IMR-90 (cell line): ENCODE results near the gene RIPOR2. TPM values are rescaled to one million over a fixed set of nuclear protein-coding genes. Genes with fewer than 3 reads are reported as not detected.

Source experiments
- ATAC-seq: fragments of 200-7000 bp; cut with Tn5 transposase; 2 replicates; pipeline ENCODE4 v1.9.1; 2020; ENCODE audit warnings: low read depth, mild to moderate bottlenecking, moderate library complexity
- BruUV-seq: library from RNA; stranded (reverse); fragments of 400-500 nt; replicated peaks from 2 replicates; lab custom pipeline; 2021; lab: Mats Ljungman, UMichigan
- CTCF ChIA-PET: fragments of 300-600 bp; formaldehyde crosslinking; extraction: SDS; loops from one replicate; lab custom pipeline; 2021; ENCODE audit warnings: antibody characterized with exemption; lab: Yijun Ruan, JAX
- POLR2A ChIA-PET: fragments of 300-600 bp; sonication (Branson Sonifier 250); formaldehyde crosslinking; loops from one replicate; lab custom pipeline; 2022; ENCODE audit warnings: antibody characterized with exemption; ENCODE audit not compliant: unreplicated experiment; lab: Charles Lee
- DNase-seq: peaks from one replicate; pipeline ENCODE4 v3.0.0; 2013
- H2AFZ ChIP-seq: replicated peaks from 2 replicates; pipeline ENCODE3; 2013; ENCODE audit warnings: low read length, mild to moderate bottlenecking; ENCODE audit not compliant: poor library complexity
- H2AK5ac ChIP-seq: 2 replicates; pipeline ENCODE4 v1.6.1; 2013; ENCODE audit warnings: low read depth, low read length, inconsistent platforms
- H2AK9ac ChIP-seq: replicated peaks from 2 replicates; pipeline ENCODE3; 2013; ENCODE audit warnings: mild to moderate bottlenecking, low read depth, low read length, moderate library complexity; ENCODE audit not compliant: poor library complexity
- H2BK120ac ChIP-seq: 2 replicates; pipeline ENCODE4 v1.6.1; 2013; ENCODE audit warnings: low read depth, low read length, inconsistent platforms
- H2BK15ac ChIP-seq: 3 replicates; pipeline ENCODE4 v1.6.1; 2013; ENCODE audit warnings: low read depth, low read length, inconsistent platforms
- H2BK20ac ChIP-seq: 2 replicates; pipeline ENCODE4 v1.6.1; 2013; ENCODE audit warnings: low read depth, mild to moderate bottlenecking, inconsistent platforms, low read length, moderate library complexity
- H2BK5ac ChIP-seq: 2 replicates; pipeline ENCODE4 v1.6.1; 2013; ENCODE audit warnings: mild to moderate bottlenecking, low read depth, low read length, inconsistent platforms; ENCODE audit not compliant: poor library complexity, severe bottlenecking
- H3K14ac ChIP-seq: replicated peaks from 2 replicates; pipeline ENCODE4 v1.6.1; 2013; ENCODE audit warnings: low read depth, low read length, inconsistent platforms
- H3K18ac ChIP-seq: 2 replicates; pipeline ENCODE4 v1.6.1; 2013; ENCODE audit warnings: low read depth, low read length, control low read depth
- H3K23ac ChIP-seq: 2 replicates; pipeline ENCODE4 v1.6.1; 2013; ENCODE audit warnings: low read depth, low read length, inconsistent platforms
- H3K27ac ChIP-seq: 2 replicates; pipeline ENCODE4 v1.5.1; 2013; ENCODE audit warnings: mild to moderate bottlenecking, control low read depth, low read length; ENCODE audit not compliant: insufficient read depth
- H3K27me3 ChIP-seq: 2 replicates; pipeline ENCODE4 v1.6.1; 2013; ENCODE audit warnings: low read length; ENCODE audit not compliant: control insufficient read depth, insufficient read depth
- H3K36me3 ChIP-seq: 2 replicates; pipeline ENCODE4 v1.6.1; 2013; ENCODE audit warnings: low read length, mixed read lengths; ENCODE audit not compliant: control insufficient read depth, insufficient read depth
- H3K4ac ChIP-seq: 2 replicates; pipeline ENCODE4 v1.6.1; 2013; ENCODE audit warnings: low read depth, low read length, inconsistent platforms
- H3K4me1 ChIP-seq: 2 replicates; pipeline ENCODE4 v1.6.1; 2013; ENCODE audit warnings: low read length, mixed read lengths; ENCODE audit not compliant: control insufficient read depth, insufficient read depth
- H3K4me2 ChIP-seq: 2 replicates; pipeline ENCODE4 v1.6.1; 2013; ENCODE audit warnings: low read depth, mild to moderate bottlenecking, control low read depth, low read length, moderate library complexity
- H3K4me3 ChIP-seq: 2 replicates; pipeline ENCODE4 v1.5.1; 2013; ENCODE audit warnings: low read depth, mild to moderate bottlenecking, control low read depth, low read length, moderate library complexity; ENCODE audit not compliant: insufficient read depth
- H3K56ac ChIP-seq: 2 replicates; pipeline ENCODE4 v1.6.1; 2013; ENCODE audit warnings: low read length, inconsistent platforms; ENCODE audit not compliant: insufficient read depth; ENCODE audit errors: extremely low read depth
- H3K79me1 ChIP-seq, 2 experiments: 2 replicates each; pipeline ENCODE4 v1.6.1; 2013; ENCODE audit warnings: low read length in 2 of 2, inconsistent platforms in 1 of 2, low read depth in 1 of 2
- H3K9ac ChIP-seq: 2 replicates; pipeline ENCODE4 v1.6.1; 2013; ENCODE audit warnings: low read depth, low read length, control low read depth
- H3K9me1 ChIP-seq: 2 replicates; pipeline ENCODE4 v1.6.1; 2013; ENCODE audit warnings: low read length, inconsistent platforms; ENCODE audit not compliant: insufficient read depth
- H3K9me3 ChIP-seq: 2 replicates; pipeline ENCODE4 v1.6.1; 2013; ENCODE audit warnings: low read length; ENCODE audit not compliant: control insufficient read depth, insufficient read depth
- H4K20me1 ChIP-seq: 2 replicates; pipeline ENCODE4 v1.6.1; 2013; ENCODE audit warnings: low read length, inconsistent platforms; ENCODE audit not compliant: insufficient read depth
- H4K5ac ChIP-seq: 2 replicates; pipeline ENCODE4 v1.6.1; 2013; ENCODE audit warnings: mild to moderate bottlenecking, low read depth, low read length, control low read depth
- H4K8ac ChIP-seq, 2 experiments: 2 replicates each; pipeline ENCODE4 v1.6.1; 2013; ENCODE audit warnings: low read depth in 2 of 2, low read length in 2 of 2, control low read depth in 1 of 2, inconsistent platforms in 1 of 2
- H4K91ac ChIP-seq: 2 replicates; pipeline ENCODE4 v1.6.1; 2013; ENCODE audit warnings: low read depth, low read length, inconsistent platforms; ENCODE audit not compliant: insufficient read depth
- BHLHE40 ChIP-seq: fragments of 150-350 bp; IDR thresholded peaks from 2 replicates; pipeline ENCODE4 v1.6.1; 2016; ENCODE audit warnings: mild to moderate bottlenecking, low read depth, low read length
- CEBPB ChIP-seq: IDR thresholded peaks from 2 replicates; pipeline ENCODE4 v1.6.1; 2012; ENCODE audit warnings: low read depth, low read length, improper control_type of control experiment
- ELK1 ChIP-seq: fragments of 150-350 bp; IDR thresholded peaks from 2 replicates; pipeline ENCODE4 v1.6.1; 2016; ENCODE audit warnings: low read depth, mild to moderate bottlenecking, low read length, moderate library complexity, borderline replicate concordance
- FOS ChIP-seq: fragments of 150-350 bp; IDR thresholded peaks from 2 replicates; pipeline ENCODE4 v1.6.1; 2016; ENCODE audit warnings: low read depth, low read length
- MAZ ChIP-seq: IDR thresholded peaks from 2 replicates; pipeline ENCODE4 v1.6.1; 2012; ENCODE audit warnings: low read depth, mild to moderate bottlenecking, low read length, improper control_type of control experiment, moderate library complexity, borderline replicate concordance
- MXI1 ChIP-seq: IDR thresholded peaks from 2 replicates; pipeline ENCODE4 v1.6.1; 2012; ENCODE audit warnings: low read depth, mild to moderate bottlenecking, low read length, moderate library complexity, borderline replicate concordance
- NFE2L2 ChIP-seq: fragments of 150-350 bp; IDR thresholded peaks from 2 replicates; pipeline ENCODE4 v1.6.1; 2016; ENCODE audit warnings: low read depth, mild to moderate bottlenecking, low read length
- RAD21 ChIP-seq: IDR thresholded peaks from 2 replicates; pipeline ENCODE4 v1.6.1; 2012; ENCODE audit warnings: low read length, improper control_type of control experiment
- RFX5 ChIP-seq: IDR thresholded peaks from 2 replicates; pipeline ENCODE4 v1.8.0; 2012; ENCODE audit warnings: low read depth, mild to moderate bottlenecking, low read length, moderate library complexity
- SMC3 ChIP-seq: fragments of 150-350 bp; IDR thresholded peaks from 2 replicates; pipeline ENCODE4 v1.6.1; 2016; ENCODE audit warnings: low read depth, mild to moderate bottlenecking, antibody characterized with exemption, low read length, moderate library complexity
- USF2 ChIP-seq: fragments of 150-350 bp; IDR thresholded peaks from 2 replicates; pipeline ENCODE4 v1.6.1; 2017; ENCODE audit warnings: mild to moderate bottlenecking, antibody characterized with exemption, low read length, low read depth
- WGBS, 2 experiments: methylation state at CpG; one replicate each; pipeline versions ENCODE4 v1.1.5 to v1.1.7; 2013; ENCODE audit warnings: missing lambda C conversion rate in 2 of 2; ENCODE audit not compliant: insufficient read length in 1 of 2; ENCODE audit errors: extremely low coverage in 2 of 2; 5-methylcytosine and 5-hydroxymethylcytosine counted together
- dilution Hi-C: fragments of 300-500 bp; cut with HindIII; formaldehyde crosslinking; loops from one replicate; pipeline ENCODE4 v1.14.3; 2018; ENCODE audit warnings: low sequenced_read_pairs; ENCODE audit not compliant: unreplicated experiment
- in situ Hi-C: fragments of 300-500 bp; cut with MboI; formaldehyde crosslinking; loops from 3 replicates; pipeline ENCODE4 v1.14.3; 2019; ENCODE audit warnings: low sequenced_read_pairs, inconsistent platforms, mixed read lengths
- intact Hi-C: fragments of 100-400 bp; cut with micrococcal nuclease; formaldehyde crosslinking; loops from 2 replicates; pipeline ENCODE4 v1.10.0; 2022
- polyA plus RNA-seq, 3 experiments: library from polyadenylated mRNA; depleted of rRNA; stranded (reverse); fragments of >200 nt; gene quantifications; 2 replicates each; pipeline ENCODE4 v1.2.3, GENCODE V29; 2012; ENCODE audit warnings: low replicate concordance in 1 of 3
- total RNA-seq: library from RNA; depleted of rRNA; stranded (reverse); fragments of >200 nt; gene quantifications from 2 replicates; pipeline ENCODE4 v1.2.3, GENCODE V29; 2012

RIPOR2 gene
- total and polyA plus RNA-seq, 2 of the 4 experiments (the other 2 are of a cell fraction) = 1.1 to 1.2 TPM

GRCh38 chr6:24974182-24975171, 38.7 kb upstream of the RIPOR2 start:
- H2BK5ac ChIP-seq = no peak overlapping the region
- H3K79me1 ChIP-seq = no peaks in the 10 kb centered on the region
- WGBS, 2 experiments = 100% methylated on average over 1 of the region's 7 CpGs; no CpG with 5 or more reads in 1 of the 2 experiments
- H3K14ac ChIP-seq = no peak overlapping the region
- no peak overlapping the region for H3K27ac ChIP-seq
- no peaks in the 10 kb centered on the region for H3K36me3 ChIP-seq
- no TSS peak for BruUV-seq
- H3K4me3 ChIP-seq = no peak overlapping the region
- ATAC-seq = no peak
- POLR2A ChIA-PET = no interaction called here
- no peak for DNase-seq
- no peaks in the 10 kb centered on the region for H3K27me3 ChIP-seq
- no peak overlapping the region for H4K91ac ChIP-seq
- no peak overlapping the region for H3K9ac ChIP-seq
- H3K9me3 ChIP-seq = no peaks in the 10 kb centered on the region
- H4K20me1 ChIP-seq = no peaks in the 10 kb centered on the region
- H3K4ac ChIP-seq = no peak overlapping the region
- dilution Hi-C loops = no loop called here
- H2BK15ac ChIP-seq = no peak overlapping the region
- H3K4me1 ChIP-seq = no peaks in the 10 kb centered on the region
- no peak overlapping the region for H3K56ac ChIP-seq
- H2BK120ac ChIP-seq = no peak overlapping the region
- H3K4me2 ChIP-seq = no peak overlapping the region
- no peak overlapping the region for H4K5ac ChIP-seq
- CTCF ChIA-PET = interaction anchor here (0.6 to 1.3 kb wide), 3 partner anchors 43 to 98 kb away, joined by 3 read pairs; no protein-coding TSS in a partner anchor
- no peak overlapping the region for H2AK5ac ChIP-seq
- no peak overlapping the region for H4K8ac ChIP-seq
- no peak for TF ChIP-seq USF2
- TF ChIP-seq RFX5 = no peak
- TF ChIP-seq NFE2L2 = no peak
- TF ChIP-seq RAD21 = no peak
- TF ChIP-seq SMC3 = no peak
- no peak for TF ChIP-seq CEBPB
- TF ChIP-seq MXI1 = no peak
- no peak for TF ChIP-seq BHLHE40
- no peak for TF ChIP-seq FOS
- no peak for TF ChIP-seq ELK1
- no peak for TF ChIP-seq MAZ
- in situ Hi-C loops = no loop called here
- intact Hi-C loops = loop anchor here (1.0 kb wide), 1 partner anchor 39 kb away; the partner anchor contains the start of gene RIPOR2
- H2AFZ ChIP-seq = no peak overlapping the region
- no peaks in the 10 kb centered on the region for H3K9me1 ChIP-seq
- no peak overlapping the region for H3K23ac ChIP-seq
- no peak overlapping the region for H3K18ac ChIP-seq
- H2AK9ac ChIP-seq = no peak overlapping the region
- H2BK20ac ChIP-seq = no peak overlapping the region
